Nucleus accumbens (tissue), 56 donors: ENCODE measurements around the gene ARVCF.
A peak's percentile ranks its signal among the peaks of the same experiment; 100 is the strongest.
"Not testable (repeated sequence)": the region's sequence is repeated elsewhere in the genome, so short reads cannot be mapped to it uniquely, and the experiment has no call there.

Experiments used
- DNase-seq, 56 donors: peaks; one replicate each; lab custom pipeline; 2025; lab: John Stamatoyannopoulos, UW

Gene ARVCF

GRCh38 chr22:19943082-19944026, 73.3 kb downstream of the ARVCF start:
- DNase-seq: no peak

GRCh38 chr22:19942157-19943081, 74.2 kb downstream of the ARVCF start:
- DNase-seq: peak in 13 of 56 donors; percentile 12 to 53 (median 35)

GRCh38 chr22:19941365-19942082, 75.1 kb downstream of the ARVCF start, which contains the start of the genes COMT and TXNRD2:
Gene COMT, plus strand, starts transcription at chr22:19941772. Its CDS starts 20,755 bp downstream, at chr22:19962527.
Gene TXNRD2, minus strand, starts transcription at chr22:19941818. Its CDS starts 15 bp downstream, at chr22:19941803.
- DNase-seq: peak in 37 of 56 donors; percentile 20 to 73 (median 39)

GRCh38 chr22:19940536-19941364, 75.9 kb downstream of the ARVCF start:
- no peak for DNase-seq

- no peak for DNase-seq
These were observed 78.8 kb downstream of the ARVCF start for GRCh38 chr22:19937616-19938473.

GRCh38 chr22:19936513-19936912, 80.1 kb downstream of the ARVCF start:
- DNase-seq: no peak

DNA sequence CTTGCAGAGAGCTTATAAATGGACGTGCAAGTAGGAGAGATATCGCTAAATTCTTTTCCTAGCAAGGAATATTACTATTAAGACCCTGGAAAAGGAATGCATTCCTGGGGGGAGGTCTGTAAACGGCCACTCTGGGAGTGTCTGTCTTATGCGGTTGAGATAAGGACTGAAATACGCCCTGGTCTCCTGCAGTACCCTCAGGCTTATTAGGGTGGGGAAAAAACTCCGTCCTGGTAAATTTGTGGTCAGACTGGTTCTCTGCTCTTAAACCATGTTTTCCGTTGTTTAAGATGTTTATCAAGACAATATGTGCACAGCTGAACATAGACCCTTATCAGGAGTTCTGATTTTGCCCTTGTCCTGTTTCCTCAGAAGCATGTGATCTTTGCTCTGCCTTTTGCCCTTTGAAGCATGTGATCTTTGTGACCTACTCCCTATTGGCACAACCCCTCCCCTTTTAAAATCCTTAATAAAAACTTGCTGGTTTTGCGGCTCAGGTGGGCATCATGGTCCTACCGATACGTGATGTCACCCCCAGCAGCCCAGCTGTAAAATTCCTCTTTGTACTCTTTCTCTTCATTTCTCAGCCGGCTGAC, 81.4 kb downstream of the ARVCF start:
- not testable (repeated sequence) for DNase-seq

- DNase-seq: no peak
These were observed 83.0 kb downstream of the ARVCF start for GRCh38 chr22:19933341-19934241.

DNA sequence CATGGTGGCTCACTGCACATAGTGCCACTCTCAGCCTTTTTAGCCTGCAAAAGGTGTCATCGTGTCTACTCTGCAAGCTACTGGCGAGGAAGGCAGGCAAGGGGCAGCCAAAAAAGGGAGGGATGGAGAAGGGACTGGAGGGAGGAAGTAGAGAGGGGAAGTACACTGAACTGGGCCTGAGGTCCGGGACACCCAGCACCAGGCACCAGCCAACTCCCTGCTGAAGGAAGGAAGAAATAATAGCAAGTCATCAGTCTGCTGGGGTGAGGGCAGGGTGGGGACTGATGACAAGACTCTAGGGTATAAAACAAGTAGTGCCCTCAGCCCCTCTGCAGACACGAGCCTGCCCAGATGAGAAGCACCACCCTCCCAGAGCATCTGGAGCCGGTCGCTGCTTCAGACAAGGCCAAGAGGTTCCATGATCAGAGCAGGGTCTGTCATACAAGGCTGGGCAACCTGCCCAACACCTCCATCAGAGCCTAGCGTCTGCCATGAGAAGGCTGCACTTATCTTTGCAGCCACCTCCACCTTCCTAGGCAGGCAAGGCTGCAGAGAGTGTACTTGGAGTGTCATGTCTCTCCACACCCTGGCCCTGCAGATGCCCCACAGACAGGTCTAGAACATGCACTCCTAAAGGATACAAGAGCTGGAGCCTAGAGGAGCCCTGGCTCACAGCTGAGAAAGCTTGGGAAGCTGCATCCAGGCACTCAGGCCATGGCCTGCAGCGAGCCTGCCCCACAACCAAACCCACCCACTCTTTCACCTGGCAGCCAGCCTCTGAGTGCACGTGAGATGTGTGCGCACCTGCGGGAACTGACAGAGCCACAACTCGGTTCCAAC, 84.0 kb downstream of the ARVCF start:
- no peak for DNase-seq

DNA sequence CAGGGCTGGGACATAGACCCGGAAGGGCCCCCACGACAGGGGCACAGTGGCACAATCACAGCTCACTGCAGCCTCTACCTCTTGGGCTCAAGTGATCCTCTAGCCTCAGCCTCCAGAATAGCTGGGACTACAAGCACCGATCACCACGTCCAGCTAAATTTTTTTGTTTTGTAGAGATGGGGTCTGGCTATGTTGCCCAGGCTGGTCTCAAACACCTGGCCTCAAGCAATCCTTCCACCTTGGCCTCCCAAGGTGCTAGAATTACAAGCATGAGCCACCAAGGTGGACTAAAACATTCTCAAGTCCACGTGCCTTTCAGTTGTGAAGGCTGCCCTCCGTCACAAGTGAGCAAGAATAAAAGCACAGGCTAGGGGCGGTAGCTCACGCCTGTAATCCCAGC, 85.1 kb downstream of the ARVCF start:
- no peak for DNase-seq

DNA sequence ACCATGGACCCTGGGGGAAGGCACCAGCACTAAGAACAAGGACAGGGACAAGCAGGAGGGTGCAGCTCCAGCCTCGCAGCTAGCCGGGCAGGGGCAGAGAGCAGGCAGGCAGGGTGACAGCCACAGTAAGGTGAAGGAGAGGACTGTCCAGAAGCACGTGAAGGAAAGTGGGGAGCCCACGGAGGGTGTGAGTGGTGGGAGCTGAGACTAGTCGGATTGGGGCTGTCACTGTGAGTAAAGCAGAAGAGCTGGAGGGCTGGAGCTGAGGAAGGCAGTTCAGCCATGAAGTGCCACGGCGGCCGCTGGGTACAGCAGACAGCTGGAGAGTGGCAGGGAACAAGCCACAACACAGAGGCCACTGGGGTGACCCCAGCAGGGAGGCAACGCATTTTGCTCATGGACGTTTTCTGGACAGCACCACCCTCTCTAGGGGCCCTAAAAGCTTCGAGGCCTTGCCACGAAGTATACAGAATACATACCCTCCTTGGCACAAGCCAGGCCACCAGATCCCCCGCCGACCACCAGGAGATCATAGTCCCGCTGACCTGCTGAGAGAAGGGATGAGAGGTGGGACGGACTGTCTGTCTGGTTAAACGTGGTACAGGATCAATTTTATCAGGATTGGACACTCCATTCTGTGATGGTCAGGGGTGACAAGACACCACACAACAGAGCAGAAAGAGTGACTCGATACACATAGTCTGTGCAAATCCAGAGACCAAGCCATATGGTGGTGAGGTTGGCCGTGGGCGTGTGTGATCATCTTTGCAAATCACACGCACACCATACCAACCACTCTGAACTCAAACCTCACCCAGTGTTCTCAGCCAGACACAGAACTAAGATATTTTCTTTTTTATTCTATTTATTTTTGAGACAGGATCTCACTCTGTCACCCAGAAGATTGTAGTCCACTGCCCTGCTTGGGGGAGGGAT, 85.8 kb downstream of the ARVCF start:
- DNase-seq: no peak

DNA sequence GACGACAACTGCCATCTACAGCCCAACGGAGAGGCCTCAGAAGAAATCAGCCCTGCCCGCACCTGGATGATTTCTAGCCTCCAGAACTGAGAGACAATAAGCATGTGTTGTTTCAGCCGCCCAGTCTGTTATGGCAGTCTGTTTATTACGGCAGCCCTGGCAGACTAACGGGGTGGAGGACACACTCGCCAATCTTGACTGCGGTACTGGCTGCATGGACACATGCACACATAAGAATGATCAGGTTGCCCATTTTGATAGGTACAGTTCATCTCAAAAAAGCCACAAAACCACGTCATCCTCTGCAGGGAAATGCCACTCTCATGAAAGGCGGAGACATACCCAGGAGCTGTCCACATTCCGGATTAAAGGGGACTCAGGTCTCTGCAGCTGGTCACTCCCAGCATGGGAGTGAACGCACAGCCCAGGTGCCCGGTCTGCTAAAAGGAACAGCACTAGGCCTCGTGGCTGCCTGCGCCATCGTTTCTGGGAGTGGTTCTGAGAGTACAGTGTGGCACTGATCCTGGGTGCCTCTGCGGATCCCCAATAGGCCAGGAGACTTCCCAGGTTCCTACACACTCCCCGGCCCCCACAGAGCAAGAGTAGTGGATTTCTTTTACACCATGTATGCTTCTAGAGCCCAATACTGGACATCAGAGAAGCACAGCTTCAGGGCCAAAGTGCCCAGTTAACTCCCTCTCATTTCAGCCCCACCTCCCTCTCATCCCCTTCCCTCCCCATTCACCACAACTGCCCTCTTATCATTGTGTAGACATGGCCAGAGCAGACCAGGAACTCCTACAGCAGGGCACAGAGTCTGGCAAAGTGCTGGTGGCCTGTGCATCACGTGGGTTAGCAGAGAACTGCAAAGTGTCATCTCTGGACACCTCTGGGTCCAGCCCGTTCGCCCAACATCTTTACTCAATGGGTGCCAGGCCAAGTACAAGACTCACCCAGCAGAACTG, 86.8 kb downstream of the ARVCF start:
- DNase-seq: no peak

DNA sequence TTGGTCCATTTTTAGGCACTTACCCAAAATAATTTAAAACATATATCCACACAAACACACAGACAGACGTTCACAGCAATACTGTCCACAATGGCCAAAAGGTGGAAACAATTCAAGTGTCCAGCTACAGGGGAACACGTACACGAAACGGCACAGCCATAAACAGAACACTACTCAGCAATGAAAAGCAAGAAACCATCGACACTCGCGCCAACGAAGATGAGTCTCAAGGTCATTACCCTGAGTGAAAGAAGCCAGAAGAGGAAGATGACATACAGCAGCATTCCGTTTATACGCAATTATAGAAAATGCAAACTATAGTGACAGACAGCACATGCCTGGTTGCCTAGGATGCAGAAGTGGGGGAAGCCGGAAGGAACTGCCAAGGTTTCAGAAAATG, 88.4 kb downstream of the ARVCF start:
- no peak for DNase-seq

- DNase-seq: no peak
These were observed 88.9 kb downstream of the ARVCF start for GRCh38 chr22:19927696-19928095.
